ENCODE data around the gene ELMO1.

GRCh38 chr7:37018954-37019353, 429.7 kb downstream of the ELMO1 start:
- TF ChIP-seq CTCF (conservative IDR thresholded peaks at IDR 0.05; ENCODE audit: low read depth, low read length) = no peak
- TF ChIP-seq EZH2phosphoT487 (IDR thresholded peaks at IDR 0.05; ENCODE audit: borderline replicate concordance, low read length) = no peak
- TF ChIP-seq EZH2 (IDR thresholded peaks at IDR 0.05; ENCODE audit: low read length, unreplicated experiment) = no peak
